ENCODE data around the gene SEMA3D.

DNA sequence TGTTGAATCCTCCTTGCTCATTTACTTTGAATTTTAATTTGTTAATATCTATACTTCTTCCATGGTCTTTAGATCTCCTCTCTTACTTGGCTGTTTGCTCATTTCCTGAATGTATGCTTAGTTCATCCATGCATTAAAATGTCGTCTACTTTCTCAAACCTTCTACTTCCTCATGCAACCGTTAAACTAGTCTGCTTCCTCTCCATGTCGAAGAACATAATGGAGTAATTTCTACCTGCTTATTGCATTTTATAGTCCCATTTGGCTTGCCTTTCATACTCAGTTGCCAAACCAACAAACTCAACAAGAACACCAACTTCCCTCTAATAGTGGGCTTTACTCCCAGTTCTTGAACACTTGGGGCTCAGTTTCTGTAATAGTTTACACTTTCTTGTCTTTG, 43.8 kb upstream of the SEMA3D start:
- TF ChIP-seq, protein P1, sequence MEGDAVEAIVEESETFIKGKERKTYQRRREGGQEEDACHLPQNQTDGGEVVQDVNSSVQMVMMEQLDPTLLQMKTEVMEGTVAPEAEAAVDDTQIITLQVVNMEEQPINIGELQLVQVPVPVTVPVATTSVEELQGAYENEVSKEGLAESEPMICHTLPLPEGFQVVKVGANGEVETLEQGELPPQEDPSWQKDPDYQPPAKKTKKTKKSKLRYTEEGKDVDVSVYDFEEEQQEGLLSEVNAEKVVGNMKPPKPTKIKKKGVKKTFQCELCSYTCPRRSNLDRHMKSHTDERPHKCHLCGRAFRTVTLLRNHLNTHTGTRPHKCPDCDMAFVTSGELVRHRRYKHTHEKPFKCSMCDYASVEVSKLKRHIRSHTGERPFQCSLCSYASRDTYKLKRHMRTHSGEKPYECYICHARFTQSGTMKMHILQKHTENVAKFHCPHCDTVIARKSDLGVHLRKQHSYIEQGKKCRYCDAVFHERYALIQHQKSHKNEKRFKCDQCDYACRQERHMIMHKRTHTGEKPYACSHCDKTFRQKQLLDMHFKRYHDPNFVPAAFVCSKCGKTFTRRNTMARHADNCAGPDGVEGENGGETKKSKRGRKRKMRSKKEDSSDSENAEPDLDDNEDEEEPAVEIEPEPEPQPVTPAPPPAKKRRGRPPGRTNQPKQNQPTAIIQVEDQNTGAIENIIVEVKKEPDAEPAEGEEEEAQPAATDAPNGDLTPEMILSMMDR (IDR thresholded peaks at IDR 0.05): no peak
- no peak for TF ChIP-seq POLR2A (IDR thresholded peaks at IDR 0.05)
